NCI-H2227 treated with DMSO at 0.1 percent for 48 hours (cell line): ENCODE data around the gene MFN1.
"Not testable (repeated sequence)": the region's sequence is repeated elsewhere in the genome, so short reads cannot be mapped to it uniquely, and the experiment has no call there.

Source experiments
- DNase-seq: peaks from one replicate; lab custom pipeline; 2025; lab: John Stamatoyannopoulos, UW

MFN1 gene

GRCh38 chr3:179347345-179348194 is at the start of gene MFN1:
Gene MFN1, plus strand, starts transcription at chr3:179347709. Its CDS starts 1,143 bp downstream, at chr3:179348852.
- peak; percentile 97 for DNase-seq

- DNase-seq, result no peak
Measured at GRCh38 chr3:179297971-179298725, 49.4 kb upstream of the MFN1 start.

GRCh38 chr3:179299316-179299715 is 48.2 kb upstream of the MFN1 start:
- no peak for DNase-seq

GRCh38 chr3:179299999-179300613 is 47.4 kb upstream of the MFN1 start:
- no peak for DNase-seq

- DNase-seq, result no peak
Measured at GRCh38 chr3:179301645-179302044, 45.9 kb upstream of the MFN1 start.

- no peak for DNase-seq
Measured at GRCh38 chr3:179302111-179302510, 45.4 kb upstream of the MFN1 start.

GRCh38 chr3:179304605-179305004 is 42.9 kb upstream of the MFN1 start:
- no peak for DNase-seq

- not testable (repeated sequence) for DNase-seq
Measured at GRCh38 chr3:179307362-179307761, 40.1 kb upstream of the MFN1 start.

GRCh38 chr3:179308001-179308400 is 39.5 kb upstream of the MFN1 start:
- DNase-seq, result no peak

- no peak for DNase-seq
Measured at GRCh38 chr3:179309225-179310078, 38.1 kb upstream of the MFN1 start.

- DNase-seq, result no peak
Measured at GRCh38 chr3:179318876-179319275, 28.6 kb upstream of the MFN1 start.

GRCh38 chr3:179321668-179322285 is 25.7 kb upstream of the MFN1 start:
- DNase-seq, result peak; percentile 55

- peak; percentile 78 for DNase-seq
Measured at GRCh38 chr3:179322286-179323196, 25.0 kb upstream of the MFN1 start, which contains the start of gene ZNF639. Gene ZNF639, plus strand, starts transcription at chr3:179323031. Its CDS starts 5,263 bp downstream, at chr3:179328294.

GRCh38 chr3:179323197-179324110 is 24.1 kb upstream of the MFN1 start:
- DNase-seq, result peak; percentile 51

GRCh38 chr3:179324270-179324754 is 23.2 kb upstream of the MFN1 start:
- DNase-seq, result peak; percentile 31

GRCh38 chr3:179330438-179330837 is 17.1 kb upstream of the MFN1 start:
- DNase-seq, result no peak

- DNase-seq, result no peak
Measured at GRCh38 chr3:179332240-179332639, 15.3 kb upstream of the MFN1 start.

GRCh38 chr3:179333084-179333483 is 14.4 kb upstream of the MFN1 start:
- DNase-seq, result no peak
